ENCODE results near the gene PRR27. TPM values are rescaled to one million over a fixed set of nuclear protein-coding genes. Genes with fewer than 3 reads are reported as not detected.

The PRR27 gene
- total and polyA plus RNA-seq, 10 of the 15 experiments (the other 5 are each of a cell fraction or from before 2014, with no cell fraction given), result not detected

- DNase-seq (ENCODE audit: low read depth, low spot score), result no peak
- H3K27ac ChIP-seq (ENCODE audit: control insufficient read depth, insufficient read depth), result no peak within 1 kb of the TSS
- no peaks in the 10 kb centered on the region for H3K27me3 ChIP-seq (replicated peaks in 1 of 2; ENCODE audit: control insufficient read depth in 2 of 2, insufficient read depth in 2 of 2, low read length in 1 of 2)
- BruUV-seq (replicated peaks), result no TSS peak
- H2AFZ ChIP-seq (ENCODE audit: control insufficient read depth, low read depth, low read length), result no peak within 1 kb of the TSS
- no peaks in the 10 kb centered on the region for H3K79me2 ChIP-seq (ENCODE audit: control insufficient read depth, insufficient read depth, low read length)
- intact Hi-C loops (cut with micrococcal nuclease; ENCODE audit: unreplicated experiment) (no loop called here), in situ Hi-C loops (cut with MboI) (no loop called here)
- ChIA-PET CTCF (interaction anchor here (1.9 kb wide), 1 partner anchor 12 kb away, joined by 10 read pairs; no protein-coding TSS in a partner anchor), RAD21 (ENCODE audit: unreplicated experiment) (no interaction called here), POLR2A (no interaction called here), SMC1A (ENCODE audit: uncharacterized antibody, unreplicated experiment) (interaction anchor here (1.3 kb wide), 1 partner anchor 18 kb away, joined by 4 read pairs; no protein-coding TSS in a partner anchor)
- no peak within 1 kb of the TSS for H3K4me2 ChIP-seq (ENCODE audit: control insufficient read depth, insufficient read depth)
- H3K9me3 ChIP-seq (replicated peaks; ENCODE audit: control insufficient read depth, insufficient read depth, low read length), result no peaks in the 10 kb centered on the region
- no peak for ATAC-seq
- WGBS (ENCODE audit: insufficient coverage, insufficient replicate concordance, low lambda C conversion rate, missing lambda C conversion rate), result 35% methylated on average over 1 of the region's 1 CpG
- FAIRE-seq, result no peak
- H3K4me1 ChIP-seq (ENCODE audit: control insufficient read depth, insufficient read depth, low read length), result no peaks in the 10 kb centered on the region
- no peak within 1 kb of the TSS for H3K4me3 ChIP-seq
- H3K9ac ChIP-seq (ENCODE audit: control insufficient read depth, insufficient read depth, low read length), result no peak within 1 kb of the TSS
- no peaks in the 10 kb centered on the region for H3K36me3 ChIP-seq (ENCODE audit: control insufficient read depth in 2 of 2, insufficient read depth in 2 of 2, low read length in 1 of 2)
- H4K20me1 ChIP-seq (ENCODE audit: control insufficient read depth, insufficient read depth), result no peaks in the 10 kb centered on the region
- no peak for TF ChIP-seq ZBTB33 (IDR thresholded peaks at IDR 0.05)
- no peak for TF ChIP-seq POLR2AphosphoS2 (IDR thresholded peaks at IDR 0.05; ENCODE audit: low read depth, low read length)
- TF ChIP-seq IRF5 (IDR thresholded peaks at IDR 0.05; ENCODE audit: borderline replicate concordance), result no peak
- TF ChIP-seq NBN (IDR thresholded peaks at IDR 0.05), result no peak
- TF ChIP-seq RBBP5 (conservative IDR thresholded peaks at IDR 0.05), result no peak
- no peak for TF ChIP-seq BCLAF1 (IDR thresholded peaks at IDR 0.05)
- TF ChIP-seq RAD51 (IDR thresholded peaks at IDR 0.05), result no peak
- no peak for TF ChIP-seq KDM1A (IDR thresholded peaks at IDR 0.05; ENCODE audit: borderline replicate concordance)
- TF ChIP-seq CEBPB (IDR thresholded peaks at IDR 0.05; ENCODE audit: borderline replicate concordance in 1 of 2, low read depth in 2 of 2, low read length in 2 of 2), result no peak
- TF ChIP-seq TCF12 (IDR thresholded peaks at IDR 0.05; ENCODE audit: low read depth, low read length), result no peak
- TF ChIP-seq ZNF207 (IDR thresholded peaks at IDR 0.05; ENCODE audit: borderline replicate concordance), result no peak
- no peak for TF ChIP-seq ZBED1 (IDR thresholded peaks at IDR 0.05; ENCODE audit: borderline replicate concordance)
- TF ChIP-seq MXI1 (IDR thresholded peaks at IDR 0.05; ENCODE audit: low read depth, low read length), result no peak
- TF ChIP-seq PML (IDR thresholded peaks at IDR 0.05; ENCODE audit: low read length), result no peak
- no peak for TF ChIP-seq MTA2 (IDR thresholded peaks at IDR 0.05; ENCODE audit: low read depth)
- no peak for TF ChIP-seq ZNF687 (IDR thresholded peaks at IDR 0.05)
Measured at GRCh38 chr4:70195425-70195824, 41.4 kb downstream of the PRR27 start, which contains the start of gene ODAM. ODAM (plus strand) TSS chr4:70195725; CDS start chr4:70196544, 819 bp downstream.
